NCI-H748 treated with DMSO at 0.1 percent for 48 hours (cell line): ENCODE data around the gene FDXACB1.

Source experiments
- DNase-seq: peaks from one replicate; lab custom pipeline; 2025; lab: John Stamatoyannopoulos, UW

FDXACB1 gene

GRCh38 chr11:111878849-111879636, at the start of gene FDXACB1, which contains the start of gene CFAP68:
Gene FDXACB1 (minus strand): TSS chr11:111879165. CDS start chr11:111879132, 33 bp downstream.
Gene CFAP68 (plus strand): TSS chr11:111879541. CDS start chr11:111879561, 20 bp downstream.
- DNase-seq, result peak; percentile 85

- DNase-seq, result peak; percentile 91
Measured at GRCh38 chr11:111926505-111927391, 47.8 kb upstream of the FDXACB1 start.

GRCh38 chr11:111925953-111926352, 47.0 kb upstream of the FDXACB1 start:
- DNase-seq, result no peak

- DNase-seq, result no peak
Measured at GRCh38 chr11:111923951-111924350, 45.0 kb upstream of the FDXACB1 start.

- no peak for DNase-seq
Measured at GRCh38 chr11:111923351-111923788, 44.4 kb upstream of the FDXACB1 start.

DNA sequence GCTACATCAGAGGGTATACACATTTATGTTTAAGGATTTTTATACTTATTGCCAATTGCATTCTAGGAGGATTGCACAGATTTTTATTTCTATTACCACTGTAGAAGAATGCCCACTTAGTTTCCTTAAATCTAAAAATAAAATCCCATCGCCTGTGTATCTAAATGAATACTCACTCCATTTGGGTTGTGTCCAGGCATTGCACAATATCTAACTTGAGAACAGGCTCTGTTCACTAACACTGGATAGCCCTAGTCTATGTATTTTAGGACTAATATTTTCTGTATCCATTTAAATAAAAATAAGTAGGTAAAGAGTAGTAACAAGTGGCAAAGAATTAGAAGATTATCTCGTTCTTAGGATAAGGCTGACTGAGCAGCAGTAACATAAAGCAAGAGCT, 43.8 kb upstream of the FDXACB1 start:
- no peak for DNase-seq

GRCh38 chr11:111921541-111922230, 42.7 kb upstream of the FDXACB1 start:
- DNase-seq, result no peak

GRCh38 chr11:111920908-111921307, 41.9 kb upstream of the FDXACB1 start:
- no peak for DNase-seq

- DNase-seq, result peak; percentile 86
Measured at GRCh38 chr11:111918390-111919256, 39.7 kb upstream of the FDXACB1 start, which contains the start of gene C11orf52. Gene C11orf52 (plus strand): TSS chr11:111918913. CDS start chr11:111918973, 60 bp downstream.

DNA sequence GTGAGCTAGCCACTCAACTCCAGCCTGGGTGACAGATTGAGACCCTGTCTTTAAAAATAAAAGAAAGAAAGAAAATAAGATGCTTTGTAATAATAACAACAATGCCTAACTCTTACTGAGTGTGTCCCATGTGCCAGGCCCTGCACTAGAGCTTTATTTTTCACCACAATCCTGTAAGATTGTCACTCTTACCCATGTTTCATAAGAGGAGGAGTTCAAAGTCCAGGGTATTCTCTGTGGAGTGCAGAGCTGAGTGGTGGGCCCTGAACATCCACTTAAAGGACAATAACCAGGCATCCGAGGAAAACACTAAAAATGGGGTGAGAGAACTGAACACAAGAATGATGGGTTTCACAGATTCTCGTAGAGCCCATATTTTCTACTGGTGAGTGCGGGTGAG, 38.8 kb upstream of the FDXACB1 start:
- DNase-seq, result no peak

DNA sequence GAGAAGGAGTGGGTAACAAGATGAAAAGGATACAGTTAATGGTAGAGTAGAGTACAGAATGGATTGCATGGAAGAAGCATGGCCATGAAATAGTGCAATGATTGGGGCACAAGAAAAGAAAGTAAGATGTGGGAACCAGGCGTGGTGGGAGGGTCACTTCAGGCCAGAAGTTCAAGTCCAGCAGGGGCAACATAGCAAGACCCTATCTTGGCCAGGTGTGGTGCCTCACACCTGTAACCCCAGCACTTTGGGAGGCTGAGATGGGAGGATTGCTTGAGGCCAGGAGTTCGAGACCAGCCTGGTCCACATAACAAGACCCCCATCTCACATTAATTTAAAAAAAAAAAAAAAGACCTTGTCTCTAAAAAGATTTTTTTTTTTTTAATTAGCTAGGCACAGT, 38.3 kb upstream of the FDXACB1 start:
- no peak for DNase-seq

GRCh38 chr11:111916768-111917167, 37.8 kb upstream of the FDXACB1 start:
- no peak for DNase-seq

- no peak for DNase-seq
Measured at GRCh38 chr11:111913997-111914396, 35.0 kb upstream of the FDXACB1 start.

DNA sequence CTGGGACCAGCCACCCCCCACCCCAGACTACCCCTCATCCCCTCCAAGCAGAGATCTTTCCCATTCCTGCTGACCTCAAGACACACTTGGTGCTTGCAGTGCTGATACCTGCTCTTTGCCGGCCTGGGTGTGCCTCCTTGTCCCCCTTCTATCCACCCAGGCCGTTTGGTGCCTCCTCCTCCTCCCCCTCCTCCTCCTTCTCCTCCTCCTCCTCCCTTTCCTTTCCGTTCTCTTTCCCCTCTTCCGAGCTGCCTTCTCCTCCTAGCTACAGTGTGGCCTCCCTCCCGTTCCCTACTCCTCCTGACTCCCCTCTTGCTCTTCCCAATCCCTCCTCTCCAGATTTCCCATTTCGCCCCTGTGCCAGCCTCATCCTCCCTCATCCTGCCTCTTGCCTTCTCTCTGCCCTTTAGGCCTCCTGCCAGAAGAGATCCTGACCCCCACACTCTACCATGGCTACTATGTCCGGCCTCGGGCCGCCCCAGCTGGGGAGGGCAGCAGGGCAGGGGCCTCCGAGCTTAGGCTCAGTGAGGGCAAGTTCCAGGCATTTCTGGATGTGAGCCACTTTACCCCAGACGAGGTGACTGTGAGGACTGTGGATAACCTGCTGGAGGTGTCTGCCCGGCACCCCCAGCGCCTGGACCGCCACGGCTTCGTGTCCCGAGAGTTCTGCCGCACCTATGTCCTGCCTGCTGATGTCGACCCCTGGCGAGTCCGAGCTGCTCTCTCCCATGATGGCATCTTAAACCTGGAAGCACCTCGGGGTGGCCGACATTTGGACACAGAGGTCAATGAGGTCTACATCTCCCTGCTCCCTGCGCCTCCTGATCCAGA, 34.3 kb upstream of the FDXACB1 start:
- DNase-seq, result no peak

DNA sequence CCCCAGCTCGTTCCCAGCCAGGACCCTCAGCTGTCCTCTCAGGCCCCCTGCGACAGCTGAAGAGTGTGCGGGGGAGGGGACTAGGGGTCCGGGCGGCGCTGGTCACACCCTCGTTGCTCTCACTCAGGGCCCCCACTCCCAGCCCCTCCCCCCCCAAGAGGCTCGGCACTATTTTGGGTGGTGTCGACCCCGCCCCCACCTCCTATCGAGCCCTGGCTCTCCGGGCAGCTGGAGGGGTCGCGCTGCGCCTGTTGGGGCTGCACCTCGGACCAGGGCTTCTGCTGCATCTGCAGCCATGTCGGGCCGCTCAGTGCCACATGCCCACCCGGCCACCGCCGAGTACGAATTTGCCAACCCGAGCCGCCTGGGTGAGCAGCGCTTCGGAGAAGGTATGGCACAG, 33.6 kb upstream of the FDXACB1 start, which contains the start of gene HSPB2:
HSPB2 (plus strand) TSS at position 200 of the 400 bp plus-strand sequence; CDS start at position 296, 96 bp downstream.
- no peak for DNase-seq

DNA sequence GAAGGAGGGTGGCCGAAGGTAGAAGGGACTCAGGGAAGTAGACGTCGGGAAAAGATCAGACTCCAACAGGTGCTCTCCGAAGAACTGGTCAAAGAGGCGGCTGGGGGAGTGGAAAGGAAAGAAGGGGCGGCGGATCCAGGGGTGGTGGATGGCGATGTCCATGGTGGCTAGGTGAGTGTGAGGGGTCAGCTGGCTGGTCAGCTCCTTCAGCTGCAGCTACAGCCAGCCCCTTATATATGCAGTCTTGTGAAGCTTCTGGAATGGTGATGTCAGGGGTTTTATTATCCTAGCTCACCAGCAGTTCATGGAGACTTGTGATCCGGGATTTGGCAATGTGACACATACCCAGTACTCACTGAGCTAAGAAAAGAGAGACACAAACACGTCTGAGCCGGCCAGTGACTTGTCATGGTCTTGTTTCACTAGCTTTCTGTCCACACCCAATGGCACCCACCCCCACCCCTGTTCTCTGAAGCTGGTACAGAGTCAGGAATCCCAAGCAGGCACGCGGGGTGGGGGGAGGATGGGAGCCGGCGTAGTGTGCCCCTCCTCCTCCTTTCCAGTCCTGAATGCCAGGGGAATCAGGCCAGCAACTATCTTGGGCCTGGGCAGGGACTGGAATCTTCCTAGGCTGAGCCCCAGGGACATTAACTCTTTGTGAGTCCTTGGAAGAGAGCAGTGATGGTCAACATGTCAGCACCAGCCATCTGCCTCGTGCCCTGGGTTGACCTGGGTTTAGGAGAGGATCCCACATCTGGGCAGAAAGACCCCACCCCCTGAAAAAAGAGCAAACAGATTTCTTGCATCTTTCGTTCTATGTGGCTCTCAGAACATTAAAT, 32.8 kb upstream of the FDXACB1 start, which contains the start of gene CRYAB:
CRYAB (minus strand) TSS at position 208 of the 839 bp plus-strand sequence; CDS start at position 162, 46 bp downstream.
- DNase-seq, result no peak

DNA sequence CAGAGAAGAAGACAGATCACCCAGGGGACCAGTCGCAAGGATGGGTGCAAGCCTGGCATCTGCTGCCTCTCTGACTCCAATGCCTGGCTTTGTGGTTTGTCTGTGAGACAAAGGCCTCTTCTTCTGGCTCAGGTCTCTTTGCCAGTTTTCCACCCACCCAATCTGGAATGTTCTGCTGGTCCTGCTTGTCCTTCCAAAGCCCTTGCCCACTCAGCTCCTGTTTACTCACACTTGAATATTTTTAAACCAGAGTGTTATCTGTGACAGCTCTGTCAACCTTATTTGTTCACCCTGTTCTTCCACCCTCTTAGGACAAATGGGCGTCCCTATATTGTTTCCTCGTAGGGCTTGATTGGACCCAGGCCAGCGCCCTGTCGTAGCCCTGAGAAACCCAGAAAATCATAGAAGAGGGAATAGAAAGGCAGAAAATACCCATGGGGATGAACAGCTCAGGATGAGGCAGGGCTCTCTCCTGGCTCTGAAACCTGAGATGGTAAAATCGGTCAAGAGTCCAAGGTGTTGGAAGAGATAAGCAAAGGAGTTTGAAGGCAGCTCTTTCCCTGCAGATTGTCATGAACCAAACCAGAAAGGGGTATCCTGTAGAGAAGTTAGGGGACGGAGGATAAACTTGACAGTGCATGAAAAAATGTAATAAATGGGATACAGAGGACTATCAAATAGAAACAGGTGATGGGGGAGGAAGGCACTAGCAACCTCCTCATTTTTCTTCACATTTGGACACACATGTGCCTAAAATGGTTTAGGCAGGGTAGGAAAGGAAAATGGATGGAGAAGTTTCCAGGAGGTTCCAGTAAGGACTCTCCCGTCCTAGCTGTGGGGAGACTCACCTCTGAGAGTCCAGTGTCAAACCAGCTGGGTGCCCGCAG, 32.0 kb upstream of the FDXACB1 start:
- DNase-seq, result no peak

- DNase-seq, result no peak
Measured at GRCh38 chr11:111909378-111909777, 30.4 kb upstream of the FDXACB1 start.
